Neural cell (in vitro differentiated cells): Measurements from ENCODE around the gene FBLIM1. TPM values are rescaled to one million over a fixed set of nuclear protein-coding genes. Genes with fewer than 3 reads are reported as not detected.

Experiments
- H2AFZ ChIP-seq: fragments of 200-600, 300-800 bp; sonication (generic), shearing (Covaris generic); 2 replicates; pipeline ENCODE4 v1.6.0; 2014; ENCODE audit warnings: low read depth, mild to moderate bottlenecking, antibody characterized with exemption, low read length, moderate library complexity
- H3F3A ChIP-seq: fragments of 200-600 bp; shearing (Covaris generic); 2 replicates; pipeline ENCODE4 v1.6.1; 2016; ENCODE audit warnings: mild to moderate bottlenecking, moderate library complexity, mixed read lengths, antibody characterized with exemption, low read length; ENCODE audit not compliant: insufficient read depth, poor library complexity, severe bottlenecking
- H3K27ac ChIP-seq: fragments of 200-600, 300-800 bp; sonication (generic), shearing (Covaris generic); 2 replicates; pipeline ENCODE4 v1.5.1; 2014; ENCODE audit warnings: mild to moderate bottlenecking, low read length, moderate library complexity
- H3K27me3 ChIP-seq: fragments of 300-800, 200-600 bp; sonication (generic), shearing (Covaris generic); 2 replicates; pipeline ENCODE4 v1.6.0; 2014; ENCODE audit warnings: mild to moderate bottlenecking, low read depth, low read length, moderate library complexity; ENCODE audit not compliant: insufficient read depth
- H3K36me3 ChIP-seq: fragments of 300-800, 200-600 bp; sonication (generic), shearing (Covaris generic); 2 replicates; pipeline ENCODE4 v1.5.1; 2014; ENCODE audit warnings: mild to moderate bottlenecking, antibody characterized with exemption, low read length, moderate library complexity; ENCODE audit not compliant: insufficient read depth
- H3K4me2 ChIP-seq: fragments of 300-800, 200-600 bp; sonication (generic), shearing (Covaris generic); 2 replicates; pipeline ENCODE4 v1.6.0; 2014; ENCODE audit warnings: mild to moderate bottlenecking, low read length
- H3K4me3 ChIP-seq: fragments of 300-800, 200-600 bp; sonication (generic), shearing (Covaris generic); 2 replicates; pipeline ENCODE4 v1.5.1; 2014; ENCODE audit warnings: mild to moderate bottlenecking, low read length, moderate library complexity
- H3K79me2 ChIP-seq: fragments of 200-600 bp; shearing (Covaris generic); replicated peaks from 2 replicates; pipeline ENCODE4 v1.6.0; 2014; ENCODE audit warnings: mild to moderate bottlenecking, low read length, moderate library complexity; ENCODE audit not compliant: insufficient read depth
- H3K9ac ChIP-seq: fragments of 300-800, 200-600 bp; sonication (generic), shearing (Covaris generic); 2 replicates; pipeline ENCODE4 v1.6.1; 2016; ENCODE audit warnings: mild to moderate bottlenecking, low read length, mixed read lengths
- H3K9me2 ChIP-seq: fragments of 200-600 bp; shearing (Covaris generic); 2 replicates; pipeline ENCODE4 v1.6.1; 2016; ENCODE audit warnings: mild to moderate bottlenecking, low read length, mixed read lengths; ENCODE audit not compliant: insufficient read depth
- H3K9me3 ChIP-seq: fragments of 200-600, 300-800 bp; sonication (generic), shearing (Covaris generic); 2 replicates; pipeline ENCODE4 v1.6.1; 2016; ENCODE audit warnings: mild to moderate bottlenecking, mixed run types, low read length, moderate library complexity, mixed read lengths
- H4K20me1 ChIP-seq: fragments of 200-600 bp; shearing (Covaris generic); 2 replicates; pipeline ENCODE4 v1.6.1; 2016; ENCODE audit warnings: mild to moderate bottlenecking, mixed run types; ENCODE audit not compliant: insufficient read depth
- CTCF ChIP-seq: fragments of 450-650 bp; IDR thresholded peaks from 2 replicates; pipeline ENCODE4 v1.5.1; 2014; ENCODE audit warnings: antibody characterized with exemption, mild to moderate bottlenecking, moderate library complexity; ENCODE audit not compliant: poor library complexity, severe bottlenecking
- EP300 ChIP-seq: fragments of 450-650 bp; conservative IDR thresholded peaks from 2 replicates; pipeline ENCODE4 v1.6.1; 2014; ENCODE audit warnings: antibody characterized with exemption, mild to moderate bottlenecking, moderate library complexity; ENCODE audit not compliant: poor library complexity, severe bottlenecking
- EZH2 ChIP-seq: fragments of 200-600, 300-800 bp; shearing (Covaris generic), sonication (generic); IDR thresholded peaks from 2 replicates; pipeline ENCODE4 v1.6.1; 2014; ENCODE audit warnings: antibody characterized with exemption, low read length, borderline replicate concordance, mild to moderate bottlenecking; ENCODE audit not compliant: insufficient read depth, poor library complexity, severe bottlenecking
- MXI1 ChIP-seq: fragments of 450-650 bp; conservative IDR thresholded peaks from 2 replicates; pipeline ENCODE4 v1.6.1; 2014; ENCODE audit warnings: antibody characterized with exemption, mild to moderate bottlenecking; ENCODE audit not compliant: poor library complexity, severe bottlenecking
- POLR2AphosphoS5 ChIP-seq: IDR thresholded peaks from 2 replicates; pipeline ENCODE4 v1.6.1; 2012
- RAD21 ChIP-seq: fragments of 450-650 bp; conservative IDR thresholded peaks from 2 replicates; pipeline ENCODE4 v1.6.1; 2014; ENCODE audit warnings: antibody characterized with exemption, mild to moderate bottlenecking, moderate library complexity
- SMC3 ChIP-seq: fragments of 450-650 bp; conservative IDR thresholded peaks from 2 replicates; pipeline ENCODE4 v1.6.1; 2014; ENCODE audit warnings: antibody characterized with exemption, mild to moderate bottlenecking, moderate library complexity; ENCODE audit not compliant: poor library complexity
- TAF1 ChIP-seq: IDR thresholded peaks from 2 replicates; pipeline ENCODE4 v1.6.1; 2012; ENCODE audit warnings: low read depth
- polyA plus RNA-seq: library from polyadenylated mRNA; depleted of rRNA; stranded (reverse); fragments of >200 nt; gene quantifications from 2 replicates; pipeline ENCODE4 v1.2.3, GENCODE V29; 2014
- TF ChIP-seq, protein P1 (sequence below): IDR thresholded peaks from 2 replicates; pipeline ENCODE4 v1.6.1; 2012; ENCODE audit warnings: borderline replicate concordance

Gene FBLIM1
- polyA plus RNA-seq, 1 donor from 2014 or later: 24.9 TPM

GRCh38 chr1:15770313-15770962 is 11.8 kb downstream of the FBLIM1 start:
- Histone ChIP-seq H3K36me3 (peaks cover 6% of the 10 kb centered on the region), H3K27ac (no peak overlapping the region), H3K79me2 (no peaks in the 10 kb centered on the region), H3K9me2 (no peaks in the 10 kb centered on the region), H4K20me1 (no peaks in the 10 kb centered on the region), H3K4me3 (no peak overlapping the region), H3K9ac (no peak overlapping the region), H2AFZ (no peak overlapping the region), H3K9me3 (no peaks in the 10 kb centered on the region), H3F3A (no peaks in the 10 kb centered on the region), H3K4me2 (no peak overlapping the region), H3K27me3 (no peaks in the 10 kb centered on the region)
- TF ChIP-seq RAD21 (no peak), TAF1 (no peak), EP300 (no peak), MXI1 (no peak), SMC3 (no peak), EZH2 (no peak), CTCF (no peak), POLR2AphosphoS5 (no peak)
- TF ChIP-seq, protein P1, sequence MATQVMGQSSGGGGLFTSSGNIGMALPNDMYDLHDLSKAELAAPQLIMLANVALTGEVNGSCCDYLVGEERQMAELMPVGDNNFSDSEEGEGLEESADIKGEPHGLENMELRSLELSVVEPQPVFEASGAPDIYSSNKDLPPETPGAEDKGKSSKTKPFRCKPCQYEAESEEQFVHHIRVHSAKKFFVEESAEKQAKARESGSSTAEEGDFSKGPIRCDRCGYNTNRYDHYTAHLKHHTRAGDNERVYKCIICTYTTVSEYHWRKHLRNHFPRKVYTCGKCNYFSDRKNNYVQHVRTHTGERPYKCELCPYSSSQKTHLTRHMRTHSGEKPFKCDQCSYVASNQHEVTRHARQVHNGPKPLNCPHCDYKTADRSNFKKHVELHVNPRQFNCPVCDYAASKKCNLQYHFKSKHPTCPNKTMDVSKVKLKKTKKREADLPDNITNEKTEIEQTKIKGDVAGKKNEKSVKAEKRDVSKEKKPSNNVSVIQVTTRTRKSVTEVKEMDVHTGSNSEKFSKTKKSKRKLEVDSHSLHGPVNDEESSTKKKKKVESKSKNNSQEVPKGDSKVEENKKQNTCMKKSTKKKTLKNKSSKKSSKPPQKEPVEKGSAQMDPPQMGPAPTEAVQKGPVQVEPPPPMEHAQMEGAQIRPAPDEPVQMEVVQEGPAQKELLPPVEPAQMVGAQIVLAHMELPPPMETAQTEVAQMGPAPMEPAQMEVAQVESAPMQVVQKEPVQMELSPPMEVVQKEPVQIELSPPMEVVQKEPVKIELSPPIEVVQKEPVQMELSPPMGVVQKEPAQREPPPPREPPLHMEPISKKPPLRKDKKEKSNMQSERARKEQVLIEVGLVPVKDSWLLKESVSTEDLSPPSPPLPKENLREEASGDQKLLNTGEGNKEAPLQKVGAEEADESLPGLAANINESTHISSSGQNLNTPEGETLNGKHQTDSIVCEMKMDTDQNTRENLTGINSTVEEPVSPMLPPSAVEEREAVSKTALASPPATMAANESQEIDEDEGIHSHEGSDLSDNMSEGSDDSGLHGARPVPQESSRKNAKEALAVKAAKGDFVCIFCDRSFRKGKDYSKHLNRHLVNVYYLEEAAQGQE: no peak

GRCh38 chr1:15771836-15772515 is 13.4 kb downstream of the FBLIM1 start:
- Histone ChIP-seq H3F3A (no peaks in the 10 kb centered on the region), H3K9me3 (no peaks in the 10 kb centered on the region), H3K36me3 (peaks cover 6% of the 10 kb centered on the region), H3K27ac (no peak overlapping the region), H4K20me1 (no peaks in the 10 kb centered on the region), H2AFZ (no peak overlapping the region), H3K27me3 (no peaks in the 10 kb centered on the region), H3K79me2 (no peaks in the 10 kb centered on the region), H3K9ac (no peak overlapping the region), H3K4me3 (no peak overlapping the region), H3K4me2 (no peak overlapping the region), H3K9me2 (no peaks in the 10 kb centered on the region)
- no peak for TF ChIP-seq EZH2
- no peak for TF ChIP-seq SMC3
- no peak for TF ChIP-seq POLR2AphosphoS5
- TF ChIP-seq RAD21: no peak
- TF ChIP-seq MXI1: no peak
- no peak for TF ChIP-seq EP300
- TF ChIP-seq TAF1: no peak
- TF ChIP-seq, protein P1: no peak
- TF ChIP-seq CTCF: no peak
